ENCODE data around the gene NBPF12. TPM values are rescaled to one million over a fixed set of nuclear protein-coding genes. Genes with fewer than 3 reads are reported as not detected.
"Not testable (repeated sequence)": the region's sequence is repeated elsewhere in the genome, so short reads cannot be mapped to it uniquely, and the experiment has no call there.

NBPF12 gene
- total RNA-seq, 1 donor: 5.1 TPM

DNA sequence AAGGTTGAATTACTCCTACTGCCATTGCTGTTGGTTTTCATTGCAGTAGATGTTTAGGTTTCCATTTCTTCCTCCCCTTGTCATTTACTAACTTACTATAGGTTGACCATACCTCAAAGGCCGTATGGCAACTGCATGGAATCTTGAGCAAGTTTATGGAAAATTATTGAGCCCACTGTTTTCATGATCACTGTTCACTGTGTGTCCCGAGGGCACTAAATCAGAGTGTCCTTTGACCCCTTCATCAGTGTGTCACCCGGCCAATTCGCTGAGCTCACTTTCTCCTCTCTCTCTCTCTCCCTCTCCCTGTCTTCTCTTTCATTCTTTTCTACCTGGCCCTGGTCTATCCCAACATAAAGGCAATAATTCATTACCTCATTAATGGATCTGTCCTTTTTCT, 47.7 kb downstream of the NBPF12 start:
- DNase-seq (ENCODE audit: low read depth in 2 of 3, low spot score in 2 of 3): not testable (repeated sequence)

DNA sequence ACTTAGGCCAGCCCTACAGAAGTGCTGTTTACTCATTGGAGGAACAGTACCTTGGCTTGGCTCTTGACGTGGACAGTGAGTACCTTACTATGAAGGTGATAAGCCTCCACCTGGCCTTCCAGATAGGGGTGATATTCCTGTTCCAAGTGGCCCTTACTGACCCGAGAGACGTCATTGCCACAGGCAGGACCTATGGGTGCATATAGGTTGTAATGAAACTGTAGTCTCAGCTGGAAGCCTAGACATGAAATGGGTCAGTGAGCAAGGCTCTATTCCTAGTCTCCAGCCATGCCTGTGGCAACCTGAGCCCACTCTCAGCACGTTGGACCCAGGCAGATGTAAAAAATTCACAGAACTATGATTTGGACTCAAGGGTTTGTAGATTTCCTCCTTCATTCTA, 48.3 kb downstream of the NBPF12 start:
- not testable (repeated sequence) for DNase-seq (ENCODE audit: low read depth in 2 of 3, low spot score in 2 of 3)

DNA sequence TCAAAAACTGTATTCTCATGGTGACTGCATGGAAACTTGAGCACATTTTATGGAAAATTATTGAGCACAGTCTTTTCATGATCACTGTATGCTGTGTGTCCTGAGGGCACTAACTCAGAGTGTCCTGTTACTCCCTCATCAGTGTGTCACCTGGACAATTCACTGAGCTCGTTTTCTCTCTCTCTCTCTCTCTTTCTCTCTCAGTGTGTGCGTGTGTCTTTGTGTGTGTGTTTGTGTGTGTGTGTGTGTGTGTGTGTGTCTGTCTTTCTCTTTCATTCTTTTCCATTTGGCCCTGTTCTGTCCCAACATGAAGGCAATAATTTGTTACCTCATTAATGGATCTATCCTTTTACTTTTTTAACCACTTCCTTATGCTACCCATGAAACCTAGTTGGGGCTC, 49.4 kb downstream of the NBPF12 start:
- DNase-seq (ENCODE audit: low read depth in 2 of 3, low spot score in 2 of 3): not testable (repeated sequence)

DNA sequence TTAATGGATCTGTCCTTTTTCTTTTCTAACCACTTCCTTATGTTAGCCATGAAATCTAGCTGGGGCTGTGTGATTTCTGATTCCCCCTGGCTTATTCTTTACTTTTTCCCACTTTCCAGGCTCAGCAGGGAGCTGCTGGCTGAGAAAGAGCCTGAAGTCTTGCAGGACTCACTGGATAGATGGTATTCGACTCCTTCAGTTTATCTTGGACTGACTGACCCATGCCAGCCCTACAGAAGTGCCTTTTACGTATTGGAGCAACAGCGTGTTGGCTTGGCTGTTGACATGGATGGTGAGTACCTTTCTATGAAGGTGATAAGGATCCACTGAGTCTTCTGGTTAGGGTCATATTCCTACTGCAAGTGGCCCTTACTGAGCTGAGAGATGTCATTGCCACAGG, 51.3 kb downstream of the NBPF12 start:
- DNase-seq (ENCODE audit: low read depth in 2 of 3, low spot score in 2 of 3): not testable (repeated sequence)

DNA sequence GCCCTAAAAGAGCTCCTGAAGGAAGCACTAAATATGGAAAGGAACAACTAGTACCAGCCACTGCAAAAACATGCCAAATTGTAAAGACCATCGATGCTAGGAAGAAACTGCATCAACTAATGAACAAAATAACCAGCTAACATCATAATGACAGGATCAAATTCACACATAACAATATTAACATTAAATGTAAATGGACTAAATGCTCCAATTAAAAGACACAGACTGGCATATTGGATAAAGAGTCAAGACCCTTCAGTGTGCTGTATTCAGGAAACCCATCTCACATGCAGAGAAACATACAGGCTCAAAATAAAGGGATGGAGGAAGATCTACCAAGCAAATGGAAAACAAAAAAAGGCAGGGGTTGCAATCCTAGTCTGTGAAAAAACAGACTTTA, 70.4 kb downstream of the NBPF12 start:
- not testable (repeated sequence) for DNase-seq (ENCODE audit: low read depth in 2 of 3, low spot score in 2 of 3)

DNA sequence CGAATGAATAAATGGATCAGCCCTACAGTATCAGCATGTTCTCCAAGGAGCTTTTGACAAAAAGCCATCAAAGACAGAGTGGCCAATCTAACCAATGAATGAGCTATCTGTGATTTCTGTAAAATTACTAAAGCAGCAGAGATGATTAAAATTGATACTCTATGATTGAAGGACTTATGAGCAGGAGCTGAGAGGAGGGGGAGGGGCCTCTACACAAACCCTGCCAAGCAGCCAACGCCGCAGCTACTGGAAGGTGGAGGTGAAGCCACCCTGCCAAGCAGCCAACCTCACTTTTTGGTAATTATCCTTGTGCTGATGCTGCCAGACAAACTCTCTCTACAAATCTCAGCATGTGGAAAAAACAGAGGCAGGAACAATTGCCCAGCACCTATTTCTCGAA, 88.9 kb downstream of the NBPF12 start:
- DNase-seq (ENCODE audit: low read depth in 2 of 3, low spot score in 2 of 3): not testable (repeated sequence)

DNA sequence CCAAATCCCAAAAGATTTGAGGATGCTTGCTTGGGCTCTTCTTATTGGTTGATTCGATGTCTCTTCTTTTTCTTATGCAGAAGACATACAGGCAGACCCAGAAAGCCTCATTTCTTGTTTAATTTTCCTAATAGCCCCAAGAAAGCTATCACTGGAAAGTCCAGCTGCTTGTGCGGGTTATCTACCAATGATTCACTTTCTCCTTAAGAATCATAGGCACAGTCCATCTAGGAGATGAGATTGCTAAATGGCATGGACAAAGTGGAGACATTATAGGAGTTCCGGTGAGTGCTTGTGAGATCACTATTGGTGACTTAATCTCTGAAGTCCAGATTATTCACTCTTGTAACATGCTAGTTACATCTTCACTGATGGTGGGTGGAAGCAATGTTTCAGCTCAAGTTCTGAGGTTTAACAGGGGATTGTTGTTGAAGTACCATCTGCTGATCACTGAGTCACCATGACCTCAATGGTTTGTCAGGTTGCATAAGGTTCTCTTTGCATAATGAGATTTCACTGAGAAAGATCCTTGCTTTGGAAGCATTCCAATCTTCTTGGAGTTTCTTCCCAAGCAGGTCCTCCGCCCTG, 92.0 kb downstream of the NBPF12 start:
- not testable (repeated sequence) for DNase-seq (ENCODE audit: low read depth in 2 of 3, low spot score in 2 of 3)

DNA sequence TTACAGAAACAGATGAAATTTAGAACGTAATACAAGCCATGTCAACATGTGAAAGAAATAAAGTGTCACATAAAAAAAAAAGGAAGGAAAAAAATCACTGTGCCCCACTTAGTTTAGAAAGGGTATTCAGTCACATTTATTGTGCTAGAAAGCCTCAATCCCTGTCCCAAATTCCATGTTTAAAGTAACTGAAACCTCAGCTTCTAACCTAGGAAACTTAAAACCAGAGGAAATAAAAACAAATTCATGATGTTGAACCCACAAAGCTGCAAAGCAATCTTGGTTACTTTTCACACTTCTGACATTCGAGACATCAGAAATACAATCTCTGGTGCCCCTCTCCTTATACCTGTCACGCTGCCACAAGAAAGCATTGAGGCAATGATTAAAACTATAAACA, 101.8 kb downstream of the NBPF12 start:
- no peak for DNase-seq (ENCODE audit: low read depth in 2 of 3, low spot score in 2 of 3)

DNA sequence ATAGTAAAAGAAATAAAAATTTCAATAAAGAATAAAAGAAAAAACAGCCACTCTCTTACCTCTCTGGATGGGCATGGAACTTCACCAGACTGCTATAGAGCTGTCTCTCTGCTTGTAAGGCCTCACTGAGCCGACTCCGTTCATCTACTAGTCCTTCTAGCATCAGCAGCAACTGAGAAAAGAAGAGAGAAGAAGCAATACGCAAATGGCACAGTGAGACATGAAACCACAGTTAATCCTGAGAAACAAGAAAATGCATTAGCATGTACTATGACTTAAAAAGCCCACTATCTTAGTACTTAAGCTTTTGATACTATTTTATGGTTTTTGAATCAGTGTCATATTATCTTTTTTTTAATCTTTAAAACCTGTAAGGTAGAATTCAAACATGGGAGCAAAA, 104.8 kb downstream of the NBPF12 start:
- not testable (repeated sequence) for DNase-seq (ENCODE audit: low read depth in 2 of 3, low spot score in 2 of 3)

DNA sequence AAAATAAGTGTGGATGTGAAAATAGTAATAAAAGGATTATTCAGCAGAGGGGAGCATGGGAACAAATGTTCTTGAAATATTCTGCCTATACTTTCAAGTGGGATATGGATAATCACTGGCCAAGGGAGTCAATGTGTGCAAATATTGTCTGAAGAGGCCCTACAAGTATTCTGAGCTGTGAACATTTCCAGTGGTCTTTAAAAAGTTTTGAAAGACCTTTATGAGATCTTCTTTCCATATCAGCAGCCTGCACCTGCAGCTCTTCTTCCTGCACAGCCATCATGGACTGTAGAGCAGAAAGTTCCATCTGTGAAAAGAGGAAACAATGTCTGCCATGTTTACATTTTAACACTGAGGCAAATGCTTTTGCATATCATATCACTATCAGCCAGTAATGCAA, 106.4 kb downstream of the NBPF12 start:
- DNase-seq (ENCODE audit: low read depth in 2 of 3, low spot score in 2 of 3): peak in 2 of 3 donors; percentile 42 to 75

Other genes starting within 250 kb of the NBPF12 start
- gene PRKAB2, start 234.1 kb downstream of the NBPF12 start, total RNA-seq: 8.1 TPM